Nephron progenitor cell (in vitro differentiated cells): ENCODE data around the gene TEF.
"Not testable (repeated sequence)": the region's sequence is repeated elsewhere in the genome, so short reads cannot be mapped to it uniquely, and the experiment has no call there.

Experiments used
- DNase-seq: peaks from one replicate; pipeline ENCODE4 v3.0.0; 2021
- H3K27ac Mint-ChIP-seq: 2 replicates; pipeline ENCODE4 v1.8.0; 2021; ENCODE audit warnings: mild to moderate bottlenecking, moderate library complexity, mixed read lengths
- H3K27me3 Mint-ChIP-seq: 2 replicates; pipeline ENCODE4 v1.8.0; 2021; ENCODE audit warnings: mild to moderate bottlenecking, low read depth, mixed read lengths; ENCODE audit not compliant: poor library complexity
- H3K36me3 Mint-ChIP-seq: 2 replicates; pipeline ENCODE4 v1.8.0; 2021; ENCODE audit warnings: low read depth, mixed read lengths
- H3K4me1 Mint-ChIP-seq: 2 replicates; pipeline ENCODE4 v1.8.0; 2021; ENCODE audit warnings: mixed read lengths
- H3K4me3 Mint-ChIP-seq: 2 replicates; pipeline ENCODE4 v1.8.0; 2021; ENCODE audit warnings: mild to moderate bottlenecking, moderate library complexity, mixed read lengths
- H3K9me3 Mint-ChIP-seq: 2 replicates; pipeline ENCODE4 v1.8.0; 2021; ENCODE audit warnings: mild to moderate bottlenecking, moderate library complexity, mixed read lengths
- TF ChIP-seq, protein P1 (sequence below): fragments of 200-600 bp; sonication (generic); IDR thresholded peaks from 2 replicates; pipeline ENCODE4 v1.5.0; 2021; ENCODE audit warnings: antibody characterized with exemption

Gene TEF

DNA sequence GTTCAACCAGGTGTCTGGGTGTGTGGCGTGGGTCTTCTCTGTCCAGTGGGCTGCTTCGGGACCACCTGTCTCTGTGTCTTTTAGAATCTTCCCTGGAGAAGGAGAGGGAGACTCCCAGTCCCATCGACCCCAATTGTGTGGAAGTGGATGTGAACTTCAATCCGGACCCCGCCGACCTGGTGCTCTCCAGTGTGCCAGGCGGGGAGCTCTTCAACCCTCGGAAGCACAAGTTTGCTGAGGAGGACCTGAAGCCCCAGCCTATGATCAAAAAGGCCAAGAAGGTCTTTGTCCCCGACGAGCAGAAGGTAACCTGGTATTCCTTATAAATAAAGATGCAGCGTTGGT lies 12.2 kb downstream of the TEF start:
- TF ChIP-seq, protein P1, sequence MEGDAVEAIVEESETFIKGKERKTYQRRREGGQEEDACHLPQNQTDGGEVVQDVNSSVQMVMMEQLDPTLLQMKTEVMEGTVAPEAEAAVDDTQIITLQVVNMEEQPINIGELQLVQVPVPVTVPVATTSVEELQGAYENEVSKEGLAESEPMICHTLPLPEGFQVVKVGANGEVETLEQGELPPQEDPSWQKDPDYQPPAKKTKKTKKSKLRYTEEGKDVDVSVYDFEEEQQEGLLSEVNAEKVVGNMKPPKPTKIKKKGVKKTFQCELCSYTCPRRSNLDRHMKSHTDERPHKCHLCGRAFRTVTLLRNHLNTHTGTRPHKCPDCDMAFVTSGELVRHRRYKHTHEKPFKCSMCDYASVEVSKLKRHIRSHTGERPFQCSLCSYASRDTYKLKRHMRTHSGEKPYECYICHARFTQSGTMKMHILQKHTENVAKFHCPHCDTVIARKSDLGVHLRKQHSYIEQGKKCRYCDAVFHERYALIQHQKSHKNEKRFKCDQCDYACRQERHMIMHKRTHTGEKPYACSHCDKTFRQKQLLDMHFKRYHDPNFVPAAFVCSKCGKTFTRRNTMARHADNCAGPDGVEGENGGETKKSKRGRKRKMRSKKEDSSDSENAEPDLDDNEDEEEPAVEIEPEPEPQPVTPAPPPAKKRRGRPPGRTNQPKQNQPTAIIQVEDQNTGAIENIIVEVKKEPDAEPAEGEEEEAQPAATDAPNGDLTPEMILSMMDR: no peak
- no peak overlapping the region for H3K4me3 Mint-ChIP-seq
- peaks cover 14% of the 10 kb centered on the region for H3K4me1 Mint-ChIP-seq
- peaks cover 46% of the 10 kb centered on the region for H3K36me3 Mint-ChIP-seq
- DNase-seq: no peak
- H3K9me3 Mint-ChIP-seq: no peaks in the 10 kb centered on the region
- H3K27me3 Mint-ChIP-seq: no peaks in the 10 kb centered on the region
- no peak overlapping the region for H3K27ac Mint-ChIP-seq

DNA sequence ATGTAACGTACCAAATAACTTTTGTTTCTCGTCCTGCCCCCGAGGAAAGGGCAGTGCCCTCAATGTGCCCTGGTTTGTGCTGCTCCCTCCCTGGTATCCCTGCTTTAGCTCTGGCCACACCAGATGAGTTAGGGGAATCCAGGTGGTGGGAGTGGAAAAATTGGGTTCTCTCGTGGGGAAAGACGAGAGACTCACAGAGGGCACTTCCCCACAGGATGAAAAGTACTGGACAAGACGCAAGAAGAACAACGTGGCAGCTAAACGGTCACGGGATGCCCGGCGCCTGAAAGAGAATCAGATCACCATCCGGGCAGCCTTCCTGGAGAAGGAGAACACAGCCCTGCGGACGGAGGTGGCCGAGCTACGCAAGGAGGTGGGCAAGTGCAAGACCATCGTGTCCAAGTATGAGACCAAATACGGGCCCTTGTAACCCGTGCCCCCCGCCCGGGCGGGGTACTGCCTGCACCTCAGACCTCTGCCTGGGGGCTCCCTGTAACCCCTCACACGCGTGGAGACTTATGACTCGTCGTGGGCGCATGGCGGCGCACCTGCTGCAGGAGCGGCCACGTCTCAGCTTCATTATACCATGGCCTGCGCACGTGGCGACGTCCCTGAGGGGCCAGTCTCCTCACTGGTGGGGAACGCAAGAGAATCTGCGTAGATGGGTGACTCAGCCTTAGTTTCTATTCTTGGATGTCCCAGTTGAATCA lies 13.9 kb downstream of the TEF start:
- TF ChIP-seq, protein P1: no peak
- no peaks in the 10 kb centered on the region for H3K27me3 Mint-ChIP-seq
- DNase-seq: no peak
- peaks cover 19% of the 10 kb centered on the region for H3K4me1 Mint-ChIP-seq
- no peak overlapping the region for H3K4me3 Mint-ChIP-seq
- no peak overlapping the region for H3K27ac Mint-ChIP-seq
- H3K36me3 Mint-ChIP-seq: peaks cover 41% of the 10 kb centered on the region
- no peaks in the 10 kb centered on the region for H3K9me3 Mint-ChIP-seq

DNA sequence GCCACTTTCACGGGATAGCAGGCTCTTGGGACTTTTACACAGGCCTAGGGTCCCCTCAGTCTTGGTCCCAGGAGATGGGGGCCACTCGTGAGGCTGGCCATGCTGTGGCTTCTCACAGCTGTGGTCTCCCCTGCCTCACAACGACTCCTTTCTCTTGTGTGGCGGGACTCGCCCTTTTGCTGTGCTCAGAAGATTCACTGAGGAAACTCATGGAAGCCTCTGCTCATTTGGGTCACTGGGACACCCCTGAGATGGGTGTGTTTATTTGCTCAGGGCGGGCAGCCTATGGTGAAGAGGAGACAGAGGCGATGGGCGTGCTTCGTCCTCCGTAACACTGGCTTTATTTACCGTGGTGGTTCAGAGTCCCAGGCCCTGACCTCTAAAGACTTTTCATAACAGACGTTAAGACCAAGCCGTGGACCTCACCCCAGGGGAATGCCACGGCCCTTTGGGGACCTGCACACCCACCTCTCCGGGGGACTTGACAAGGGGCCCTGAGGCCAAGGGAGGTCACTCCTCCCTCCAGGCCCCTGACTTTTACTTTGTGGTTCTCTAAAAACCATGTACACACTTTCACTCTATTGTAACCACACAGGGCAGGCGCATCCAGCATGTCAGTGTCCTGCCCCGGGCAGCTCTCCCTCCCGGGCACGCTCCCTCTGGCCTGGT lies 15.5 kb downstream of the TEF start:
- H3K4me3 Mint-ChIP-seq: no peak overlapping the region
- peaks cover 25% of the 10 kb centered on the region for H3K4me1 Mint-ChIP-seq
- H3K36me3 Mint-ChIP-seq: peaks cover 34% of the 10 kb centered on the region

DNA sequence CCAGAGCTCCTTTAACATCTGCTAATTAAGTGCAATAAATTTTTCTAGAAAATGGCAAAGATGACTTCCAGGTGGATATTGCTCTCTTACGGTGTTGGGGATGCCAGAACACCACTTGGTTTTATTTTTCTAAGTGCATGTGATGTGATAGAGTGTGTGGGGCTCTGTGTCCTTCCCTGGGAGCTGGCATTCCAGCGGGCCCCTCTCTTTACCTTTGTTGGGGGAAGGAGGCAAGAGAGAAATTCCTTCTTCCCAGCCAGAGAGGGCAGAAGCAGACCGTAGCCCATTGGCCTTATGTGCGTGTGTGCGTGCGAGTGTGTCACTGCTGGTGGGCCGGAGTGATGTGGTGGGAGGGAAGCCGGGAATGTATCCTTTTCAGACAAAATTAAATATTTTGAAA lies 17.2 kb downstream of the TEF start:
- TF ChIP-seq, protein P1: no peak
- DNase-seq: no peak
- Mint-ChIP-seq H3K4me3 (no peak overlapping the region), H3K27ac (peak overlapping the region; percentile 25), H3K4me1 (peaks cover 36% of the 10 kb centered on the region), H3K9me3 (no peaks in the 10 kb centered on the region), H3K36me3 (peaks cover 32% of the 10 kb centered on the region), H3K27me3 (no peaks in the 10 kb centered on the region)

More for the DNA sequence above, 15.5 kb downstream of the TEF start:
- no peaks in the 10 kb centered on the region for H3K9me3 Mint-ChIP-seq
- peak overlapping the region; percentile 47 for H3K27ac Mint-ChIP-seq
- TF ChIP-seq, protein P1: no peak
- DNase-seq: no peak
- H3K27me3 Mint-ChIP-seq: no peaks in the 10 kb centered on the region

DNA sequence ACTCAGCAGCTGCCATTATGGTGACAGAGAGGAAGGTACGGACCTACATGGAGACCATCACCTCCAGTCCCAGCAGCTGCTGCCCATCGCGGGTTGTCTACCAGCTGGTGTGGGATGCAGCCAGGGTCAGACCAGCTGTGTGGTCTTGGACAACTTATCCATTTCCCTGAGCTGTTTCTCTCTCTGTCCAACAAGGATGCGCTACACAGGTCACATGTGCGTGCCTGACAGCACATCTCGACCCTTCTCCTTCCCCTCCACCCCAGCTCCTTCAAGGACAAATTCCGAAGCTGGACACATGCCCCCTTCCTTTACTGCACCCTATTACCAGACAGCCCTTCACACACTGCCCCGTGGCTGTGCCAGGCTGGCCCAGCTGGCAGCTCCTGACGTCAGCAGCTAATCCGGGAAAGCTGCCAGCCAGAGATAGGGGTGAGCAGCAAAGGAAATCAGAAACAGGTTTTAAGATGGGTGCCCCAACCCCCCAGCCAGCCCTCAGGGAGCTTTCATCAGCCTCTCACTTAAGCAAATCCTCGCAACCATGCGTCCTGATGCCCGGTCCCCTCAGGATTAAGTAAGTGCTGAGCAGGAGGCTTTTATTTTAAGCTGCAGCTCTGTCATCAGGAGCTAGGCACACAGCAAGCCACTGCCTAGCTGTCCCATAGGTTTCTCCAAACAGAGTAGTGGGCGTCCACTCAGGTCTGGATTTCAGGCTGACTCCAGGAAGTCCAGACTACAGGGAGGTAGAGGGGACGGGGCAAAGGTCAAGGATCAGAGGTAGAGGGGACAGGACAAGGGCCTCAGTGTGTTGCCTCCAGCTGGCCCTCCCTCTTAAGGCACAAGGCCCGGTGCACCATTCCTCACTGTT lies 20.3 kb downstream of the TEF start:
- Mint-ChIP-seq H3K27ac (no peak overlapping the region), H3K27me3 (no peaks in the 10 kb centered on the region), H3K4me1 (peaks cover 36% of the 10 kb centered on the region), H3K36me3 (peaks cover 23% of the 10 kb centered on the region), H3K9me3 (no peaks in the 10 kb centered on the region), H3K4me3 (no peak overlapping the region)
- DNase-seq: no peak
- TF ChIP-seq, protein P1: no peak

DNA sequence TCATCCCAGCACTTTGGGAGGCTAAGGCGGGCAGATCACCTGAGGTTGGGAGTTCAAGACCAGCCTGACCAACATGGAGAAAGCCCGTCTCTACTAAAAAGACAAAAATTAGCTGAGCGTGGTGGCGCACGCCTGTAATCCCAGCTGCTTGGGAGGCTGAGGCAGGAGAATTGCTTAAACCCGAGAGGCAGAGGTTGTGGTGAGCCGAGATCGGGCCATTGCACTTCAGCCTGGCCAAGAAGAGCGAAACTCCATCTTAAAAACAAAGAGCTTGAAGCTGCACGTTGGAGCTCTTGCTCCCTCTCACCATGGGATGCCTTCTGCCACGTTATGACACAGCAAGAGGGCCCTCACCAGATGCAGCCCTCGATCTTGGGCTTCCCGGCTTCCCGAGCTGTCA lies 21.1 kb downstream of the TEF start:
- H3K4me3 Mint-ChIP-seq, DNase-seq, H3K9me3 Mint-ChIP-seq, H3K27ac Mint-ChIP-seq, H3K27me3 Mint-ChIP-seq: not testable (repeated sequence)
- H3K4me1 Mint-ChIP-seq: peaks cover 31% of the 10 kb centered on the region
- H3K36me3 Mint-ChIP-seq: peaks cover 17% of the 10 kb centered on the region
